Measurements from ENCODE around the gene PFKFB3. TPM values are rescaled to one million over a fixed set of nuclear protein-coding genes. Genes with fewer than 3 reads are reported as not detected.

Gene PFKFB3
- total and polyA plus RNA-seq, 9 of the 15 experiments (the other 6 are each of a cell fraction or from before 2014, with no cell fraction given), result 0.46 to 21.6 (median 7.8) TPM

DNA sequence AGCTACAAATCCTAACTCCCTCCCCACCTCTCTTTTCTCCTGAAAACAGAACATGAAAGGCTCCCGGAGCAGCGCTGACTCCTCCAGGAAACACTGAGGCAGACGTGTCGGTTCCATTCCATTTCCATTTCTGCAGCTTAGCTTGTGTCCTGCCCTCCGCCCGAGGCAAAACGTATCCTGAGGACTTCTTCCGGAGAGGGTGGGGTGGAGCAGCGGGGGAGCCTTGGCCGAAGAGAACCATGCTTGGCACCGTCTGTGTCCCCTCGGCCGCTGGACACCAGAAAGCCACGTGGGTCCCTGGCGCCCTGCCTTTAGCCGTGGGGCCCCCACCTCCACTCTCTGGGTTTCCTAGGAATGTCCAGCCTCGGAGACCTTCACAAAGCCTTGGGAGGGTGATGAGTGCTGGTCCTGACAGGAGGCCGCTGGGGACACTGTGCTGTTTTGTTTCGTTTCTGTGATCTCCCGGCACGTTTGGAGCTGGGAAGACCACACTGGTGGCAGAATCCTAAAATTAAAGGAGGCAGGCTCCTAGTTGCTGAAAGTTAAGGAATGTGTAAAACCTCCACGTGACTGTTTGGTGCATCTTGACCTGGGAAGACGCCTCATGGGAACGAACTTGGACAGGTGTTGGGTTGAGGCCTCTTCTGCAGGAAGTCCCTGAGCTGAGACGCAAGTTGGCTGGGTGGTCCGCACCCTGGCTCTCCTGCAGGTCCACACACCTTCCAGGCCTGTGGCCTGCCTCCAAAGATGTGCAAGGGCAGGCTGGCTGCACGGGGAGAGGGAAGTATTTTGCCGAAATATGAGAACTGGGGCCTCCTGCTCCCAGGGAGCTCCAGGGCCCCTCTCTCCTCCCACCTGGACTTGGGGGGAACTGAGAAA, 30.4 kb downstream of the PFKFB3 start (continued):
- TF ChIP-seq, protein P1, sequence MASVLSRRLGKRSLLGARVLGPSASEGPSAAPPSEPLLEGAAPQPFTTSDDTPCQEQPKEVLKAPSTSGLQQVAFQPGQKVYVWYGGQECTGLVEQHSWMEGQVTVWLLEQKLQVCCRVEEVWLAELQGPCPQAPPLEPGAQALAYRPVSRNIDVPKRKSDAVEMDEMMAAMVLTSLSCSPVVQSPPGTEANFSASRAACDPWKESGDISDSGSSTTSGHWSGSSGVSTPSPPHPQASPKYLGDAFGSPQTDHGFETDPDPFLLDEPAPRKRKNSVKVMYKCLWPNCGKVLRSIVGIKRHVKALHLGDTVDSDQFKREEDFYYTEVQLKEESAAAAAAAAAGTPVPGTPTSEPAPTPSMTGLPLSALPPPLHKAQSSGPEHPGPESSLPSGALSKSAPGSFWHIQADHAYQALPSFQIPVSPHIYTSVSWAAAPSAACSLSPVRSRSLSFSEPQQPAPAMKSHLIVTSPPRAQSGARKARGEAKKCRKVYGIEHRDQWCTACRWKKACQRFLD (CRISPR knock-in tag; IDR thresholded peaks at IDR 0.05), result no peak
- TF ChIP-seq ZNF124 (CRISPR knock-in tag; IDR thresholded peaks at IDR 0.05), result no peak
- TF ChIP-seq, protein P2, sequence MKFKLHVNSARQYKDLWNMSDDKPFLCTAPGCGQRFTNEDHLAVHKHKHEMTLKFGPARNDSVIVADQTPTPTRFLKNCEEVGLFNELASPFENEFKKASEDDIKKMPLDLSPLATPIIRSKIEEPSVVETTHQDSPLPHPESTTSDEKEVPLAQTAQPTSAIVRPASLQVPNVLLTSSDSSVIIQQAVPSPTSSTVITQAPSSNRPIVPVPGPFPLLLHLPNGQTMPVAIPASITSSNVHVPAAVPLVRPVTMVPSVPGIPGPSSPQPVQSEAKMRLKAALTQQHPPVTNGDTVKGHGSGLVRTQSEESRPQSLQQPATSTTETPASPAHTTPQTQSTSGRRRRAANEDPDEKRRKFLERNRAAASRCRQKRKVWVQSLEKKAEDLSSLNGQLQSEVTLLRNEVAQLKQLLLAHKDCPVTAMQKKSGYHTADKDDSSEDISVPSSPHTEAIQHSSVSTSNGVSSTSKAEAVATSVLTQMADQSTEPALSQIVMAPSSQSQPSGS (CRISPR knock-in tag; IDR thresholded peaks at IDR 0.05), result no peak
- TF ChIP-seq SMAD3 (CRISPR knock-in tag; conservative IDR thresholded peaks at IDR 0.05), result no peak

DNA sequence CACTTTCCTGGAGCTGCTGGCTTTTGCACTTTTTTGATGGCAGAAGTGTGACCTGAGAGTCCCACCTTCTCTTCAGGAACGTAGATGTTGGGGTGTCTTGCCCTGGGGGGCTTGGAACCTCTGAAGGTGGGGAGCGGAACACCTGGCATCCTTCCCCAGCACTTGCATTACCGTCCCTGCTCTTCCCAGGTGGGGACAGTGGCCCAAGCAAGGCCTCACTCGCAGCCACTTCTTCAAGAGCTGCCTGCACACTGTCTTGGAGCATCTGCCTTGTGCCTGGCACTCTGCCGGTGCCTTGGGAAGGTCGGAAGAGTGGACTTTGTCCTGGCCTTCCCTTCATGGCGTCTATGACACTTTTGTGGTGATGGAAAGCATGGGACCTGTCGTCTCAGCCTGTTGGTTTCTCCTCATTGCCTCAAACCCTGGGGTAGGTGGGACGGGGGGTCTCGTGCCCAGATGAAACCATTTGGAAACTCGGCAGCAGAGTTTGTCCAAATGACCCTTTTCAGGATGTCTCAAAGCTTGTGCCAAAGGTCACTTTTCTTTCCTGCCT, 31.1 kb downstream of the PFKFB3 start:
- no peak for ATAC-seq
- Histone ChIP-seq H3K79me2 (ENCODE audit: control insufficient read depth, insufficient read depth, low read length) (no peaks in the 10 kb centered on the region), H3K4me3 (no peak overlapping the region), H3K27ac (ENCODE audit: extremely low read depth, low read depth, low read length) (no peak overlapping the region), H3K4me2 (ENCODE audit: insufficient read depth, low read length) (no peak overlapping the region), H3K4me1 (replicated peaks in 1 of 2; ENCODE audit: control insufficient read depth in 2 of 2, insufficient read depth in 2 of 2, low read length in 2 of 2) (peaks cover 0 to under 1% of the 10 kb centered on the region in 2 experiments; a peak in 2 of 5 replicates), H3K27me3 (ENCODE audit: control insufficient read depth in 2 of 2, insufficient read depth in 2 of 2, low read length in 2 of 2) (no peaks in the 10 kb centered on the region), H2AFZ (ENCODE audit: low read depth, low read length) (no peak overlapping the region), H3K36me3 (ENCODE audit: control insufficient read depth, insufficient read depth, low read length) (peaks cover 25% of the 10 kb centered on the region; the same call in 1 of the 3 replicates), H3K9ac (ENCODE audit: insufficient read depth in 1 of 2, low read depth in 2 of 2, low read length in 2 of 2) (no peak overlapping the region; a peak in 1 of 4 replicates), H3K9me3 (replicated peaks; ENCODE audit: control insufficient read depth, insufficient read depth, low read depth, low read length) (no peaks in the 10 kb centered on the region), H3K9me1 (ENCODE audit: control insufficient read depth, insufficient read depth, low read length) (no peaks in the 10 kb centered on the region), H4K20me1 (replicated peaks; ENCODE audit: control insufficient read depth, insufficient read depth, low read length) (no peaks in the 10 kb centered on the region)
- intact Hi-C loops (cut with micrococcal nuclease), result no loop called here
- BruUV-seq (replicated peaks), result no TSS peak
- 77% methylated on average over 9 of the region's 11 CpGs for WGBS (ENCODE audit: insufficient coverage, low coverage, missing lambda C conversion rate)
- POLR2A ChIA-PET, result interaction anchor here (0.6 to 1.6 kb wide), 2 partner anchors 106 to 168 kb away, joined by 3 read pairs; no protein-coding TSS in a partner anchor
- no peak for FAIRE-seq
- in situ Hi-C loops (cut with MboI), result no loop called here
- no peak for DNase-seq (ENCODE audit: extremely low read depth in 1 of 4, low spot score in 3 of 4)
- CTCF ChIA-PET (ENCODE audit: low intra/inter-chr PET ratio), result no interaction called here
- TF ChIP-seq SP1 (CRISPR knock-in tag; IDR thresholded peaks at IDR 0.05) (no peak), GABPA (tag; conservative IDR thresholded peaks at IDR 0.05; ENCODE audit: low read depth) (no peak), TBL1XR1 (IDR thresholded peaks at IDR 0.05; ENCODE audit: low read length in 2 of 2) (no peak), PHTF2 (CRISPR knock-in tag; IDR thresholded peaks at IDR 0.05) (no peak), ZNF76 (CRISPR knock-in tag; IDR thresholded peaks at IDR 0.05; ENCODE audit: borderline replicate concordance) (no peak), NONO (IDR thresholded peaks at IDR 0.05; ENCODE audit: low read depth in 2 of 2, low read length in 1 of 2) (no peak), ZNF311 (CRISPR knock-in tag; IDR thresholded peaks at IDR 0.05) (no peak), ZNF584 (CRISPR knock-in tag; IDR thresholded peaks at IDR 0.05; ENCODE audit: low read depth) (no peak), HDAC6 (IDR thresholded peaks at IDR 0.05; ENCODE audit: low read depth, low read length) (no peak), HDGF (IDR thresholded peaks at IDR 0.05) (no peak)
- TF ChIP-seq, protein P3, sequence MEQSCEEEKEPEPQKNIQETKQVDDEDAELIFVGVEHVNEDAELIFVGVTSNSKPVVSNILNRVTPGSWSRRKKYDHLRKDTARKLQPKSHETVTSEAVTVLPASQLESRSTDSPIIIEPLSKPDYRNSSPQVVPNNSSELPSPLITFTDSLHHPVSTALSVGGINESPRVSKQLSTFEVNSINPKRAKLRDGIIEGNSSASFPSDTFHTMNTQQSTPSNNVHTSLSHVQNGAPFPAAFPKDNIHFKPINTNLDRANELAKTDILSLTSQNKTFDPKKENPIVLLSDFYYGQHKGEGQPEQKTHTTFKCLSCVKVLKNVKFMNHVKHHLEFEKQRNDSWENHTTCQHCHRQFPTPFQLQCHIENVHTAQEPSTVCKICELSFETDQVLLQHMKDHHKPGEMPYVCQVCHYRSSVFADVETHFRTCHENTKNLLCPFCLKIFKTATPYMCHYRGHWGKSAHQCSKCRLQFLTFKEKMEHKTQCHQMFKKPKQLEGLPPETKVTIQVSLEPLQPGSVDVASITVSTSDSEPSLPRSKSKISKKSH (CRISPR knock-in tag; IDR thresholded peaks at IDR 0.05), result no peak
